IMR-90 (cell line): ENCODE measurements around the gene GNB5. TPM values are rescaled to one million over a fixed set of nuclear protein-coding genes. Genes with fewer than 3 reads are reported as not detected.

ENCODE experiments used
- ATAC-seq: fragments of 200-7000 bp; cut with Tn5 transposase; 2 replicates; pipeline ENCODE4 v1.9.1; 2020; ENCODE audit warnings: low read depth, mild to moderate bottlenecking, moderate library complexity
- BruUV-seq: library from RNA; stranded (reverse); fragments of 400-500 nt; replicated peaks from 2 replicates; lab custom pipeline; 2021; lab: Mats Ljungman, UMichigan
- CTCF ChIA-PET: fragments of 300-600 bp; formaldehyde crosslinking; extraction: SDS; loops from one replicate; lab custom pipeline; 2021; ENCODE audit warnings: antibody characterized with exemption; lab: Yijun Ruan, JAX
- POLR2A ChIA-PET: fragments of 300-600 bp; sonication (Branson Sonifier 250); formaldehyde crosslinking; loops from one replicate; lab custom pipeline; 2022; ENCODE audit warnings: antibody characterized with exemption; ENCODE audit not compliant: unreplicated experiment; lab: Charles Lee
- DNase-seq: peaks from one replicate; pipeline ENCODE4 v3.0.0; 2013
- H2AFZ ChIP-seq: replicated peaks from 2 replicates; pipeline ENCODE3; 2013; ENCODE audit warnings: low read length, mild to moderate bottlenecking; ENCODE audit not compliant: poor library complexity
- H2AK5ac ChIP-seq: 2 replicates; pipeline ENCODE4 v1.6.1; 2013; ENCODE audit warnings: low read depth, low read length, inconsistent platforms
- H2AK9ac ChIP-seq: replicated peaks from 2 replicates; pipeline ENCODE3; 2013; ENCODE audit warnings: mild to moderate bottlenecking, low read depth, low read length, moderate library complexity; ENCODE audit not compliant: poor library complexity
- H2BK120ac ChIP-seq: 2 replicates; pipeline ENCODE4 v1.6.1; 2013; ENCODE audit warnings: low read depth, low read length, inconsistent platforms
- H2BK15ac ChIP-seq: 3 replicates; pipeline ENCODE4 v1.6.1; 2013; ENCODE audit warnings: low read depth, low read length, inconsistent platforms
- H2BK20ac ChIP-seq: 2 replicates; pipeline ENCODE4 v1.6.1; 2013; ENCODE audit warnings: low read depth, mild to moderate bottlenecking, inconsistent platforms, low read length, moderate library complexity
- H2BK5ac ChIP-seq: 2 replicates; pipeline ENCODE4 v1.6.1; 2013; ENCODE audit warnings: mild to moderate bottlenecking, low read depth, low read length, inconsistent platforms; ENCODE audit not compliant: poor library complexity, severe bottlenecking
- H3K14ac ChIP-seq: replicated peaks from 2 replicates; pipeline ENCODE4 v1.6.1; 2013; ENCODE audit warnings: low read depth, low read length, inconsistent platforms
- H3K18ac ChIP-seq: 2 replicates; pipeline ENCODE4 v1.6.1; 2013; ENCODE audit warnings: low read depth, low read length, control low read depth
- H3K23ac ChIP-seq: 2 replicates; pipeline ENCODE4 v1.6.1; 2013; ENCODE audit warnings: low read depth, low read length, inconsistent platforms
- H3K27ac ChIP-seq: 2 replicates; pipeline ENCODE4 v1.5.1; 2013; ENCODE audit warnings: mild to moderate bottlenecking, control low read depth, low read length; ENCODE audit not compliant: insufficient read depth
- H3K27me3 ChIP-seq: 2 replicates; pipeline ENCODE4 v1.6.1; 2013; ENCODE audit warnings: low read length; ENCODE audit not compliant: control insufficient read depth, insufficient read depth
- H3K36me3 ChIP-seq: 2 replicates; pipeline ENCODE4 v1.6.1; 2013; ENCODE audit warnings: low read length, mixed read lengths; ENCODE audit not compliant: control insufficient read depth, insufficient read depth
- H3K4ac ChIP-seq: 2 replicates; pipeline ENCODE4 v1.6.1; 2013; ENCODE audit warnings: low read depth, low read length, inconsistent platforms
- H3K4me1 ChIP-seq: 2 replicates; pipeline ENCODE4 v1.6.1; 2013; ENCODE audit warnings: low read length, mixed read lengths; ENCODE audit not compliant: control insufficient read depth, insufficient read depth
- H3K4me2 ChIP-seq: 2 replicates; pipeline ENCODE4 v1.6.1; 2013; ENCODE audit warnings: low read depth, mild to moderate bottlenecking, control low read depth, low read length, moderate library complexity
- H3K4me3 ChIP-seq: 2 replicates; pipeline ENCODE4 v1.5.1; 2013; ENCODE audit warnings: low read depth, mild to moderate bottlenecking, control low read depth, low read length, moderate library complexity; ENCODE audit not compliant: insufficient read depth
- H3K56ac ChIP-seq: 2 replicates; pipeline ENCODE4 v1.6.1; 2013; ENCODE audit warnings: low read length, inconsistent platforms; ENCODE audit not compliant: insufficient read depth; ENCODE audit errors: extremely low read depth
- H3K79me1 ChIP-seq, 2 experiments: 2 replicates each; pipeline ENCODE4 v1.6.1; 2013; ENCODE audit warnings: low read length in 2 of 2, inconsistent platforms in 1 of 2, low read depth in 1 of 2
- H3K9ac ChIP-seq: 2 replicates; pipeline ENCODE4 v1.6.1; 2013; ENCODE audit warnings: low read depth, low read length, control low read depth
- H3K9me1 ChIP-seq: 2 replicates; pipeline ENCODE4 v1.6.1; 2013; ENCODE audit warnings: low read length, inconsistent platforms; ENCODE audit not compliant: insufficient read depth
- H3K9me3 ChIP-seq: 2 replicates; pipeline ENCODE4 v1.6.1; 2013; ENCODE audit warnings: low read length; ENCODE audit not compliant: control insufficient read depth, insufficient read depth
- H4K20me1 ChIP-seq: 2 replicates; pipeline ENCODE4 v1.6.1; 2013; ENCODE audit warnings: low read length, inconsistent platforms; ENCODE audit not compliant: insufficient read depth
- H4K5ac ChIP-seq: 2 replicates; pipeline ENCODE4 v1.6.1; 2013; ENCODE audit warnings: mild to moderate bottlenecking, low read depth, low read length, control low read depth
- H4K8ac ChIP-seq, 2 experiments: 2 replicates each; pipeline ENCODE4 v1.6.1; 2013; ENCODE audit warnings: low read depth in 2 of 2, low read length in 2 of 2, control low read depth in 1 of 2, inconsistent platforms in 1 of 2
- H4K91ac ChIP-seq: 2 replicates; pipeline ENCODE4 v1.6.1; 2013; ENCODE audit warnings: low read depth, low read length, inconsistent platforms; ENCODE audit not compliant: insufficient read depth
- BHLHE40 ChIP-seq: fragments of 150-350 bp; IDR thresholded peaks from 2 replicates; pipeline ENCODE4 v1.6.1; 2016; ENCODE audit warnings: mild to moderate bottlenecking, low read depth, low read length
- CEBPB ChIP-seq: IDR thresholded peaks from 2 replicates; pipeline ENCODE4 v1.6.1; 2012; ENCODE audit warnings: low read depth, low read length, improper control_type of control experiment
- CHD1 ChIP-seq: IDR thresholded peaks from 2 replicates; pipeline ENCODE4 v1.6.1; 2012; ENCODE audit warnings: low read depth, low read length, improper control_type of control experiment
- FOS ChIP-seq: fragments of 150-350 bp; IDR thresholded peaks from 2 replicates; pipeline ENCODE4 v1.6.1; 2016; ENCODE audit warnings: low read depth, low read length
- MAFK ChIP-seq: IDR thresholded peaks from 2 replicates; pipeline ENCODE4 v1.6.1; 2012; ENCODE audit warnings: low read depth, low read length, improper control_type of control experiment
- MXI1 ChIP-seq: IDR thresholded peaks from 2 replicates; pipeline ENCODE4 v1.6.1; 2012; ENCODE audit warnings: low read depth, mild to moderate bottlenecking, low read length, moderate library complexity, borderline replicate concordance
- USF2 ChIP-seq: fragments of 150-350 bp; IDR thresholded peaks from 2 replicates; pipeline ENCODE4 v1.6.1; 2017; ENCODE audit warnings: mild to moderate bottlenecking, antibody characterized with exemption, low read length, low read depth
- dilution Hi-C: fragments of 300-500 bp; cut with HindIII; formaldehyde crosslinking; loops from one replicate; pipeline ENCODE4 v1.14.3; 2018; ENCODE audit warnings: low sequenced_read_pairs; ENCODE audit not compliant: unreplicated experiment
- in situ Hi-C: fragments of 300-500 bp; cut with MboI; formaldehyde crosslinking; loops from 3 replicates; pipeline ENCODE4 v1.14.3; 2019; ENCODE audit warnings: low sequenced_read_pairs, inconsistent platforms, mixed read lengths
- intact Hi-C: fragments of 100-400 bp; cut with micrococcal nuclease; formaldehyde crosslinking; loops from 2 replicates; pipeline ENCODE4 v1.10.0; 2022
- polyA plus RNA-seq, 3 experiments: library from polyadenylated mRNA; depleted of rRNA; stranded (reverse); fragments of >200 nt; gene quantifications; 2 replicates each; pipeline ENCODE4 v1.2.3, GENCODE V29; 2012; ENCODE audit warnings: low replicate concordance in 1 of 3
- total RNA-seq: library from RNA; depleted of rRNA; stranded (reverse); fragments of >200 nt; gene quantifications from 2 replicates; pipeline ENCODE4 v1.2.3, GENCODE V29; 2012
- TF ChIP-seq, protein P1 (sequence below): fragments of 150-350 bp; IDR thresholded peaks from 2 replicates; pipeline ENCODE4 v1.6.1; 2016; ENCODE audit warnings: low read depth, mild to moderate bottlenecking, low read length, moderate library complexity, borderline replicate concordance

Gene GNB5
- total and polyA plus RNA-seq, 2 of the 4 experiments (the other 2 are of a cell fraction): 27.7 to 33.2 TPM

- dilution Hi-C loops (no loop called here), intact Hi-C loops (no loop called here), in situ Hi-C loops (no loop called here)
- Histone ChIP-seq H2BK15ac (no peak overlapping the region), H4K5ac (no peak overlapping the region), H4K91ac (no peak overlapping the region), H3K9me3 (no peaks in the 10 kb centered on the region), H4K8ac (no peak overlapping the region), H2AK5ac (no peak overlapping the region), H2BK120ac (no peak overlapping the region), H3K27me3 (no peaks in the 10 kb centered on the region), H3K23ac (no peak overlapping the region), H3K9ac (no peak overlapping the region), H2AK9ac (no peak overlapping the region), H3K4ac (no peak overlapping the region), H2AFZ (no peak overlapping the region), H3K9me1 (peaks cover 9% of the 10 kb centered on the region; the same call in 1 of the 2 replicates), H2BK5ac (no peak overlapping the region), H3K14ac (no peak overlapping the region), H3K27ac (no peak overlapping the region), H3K4me2 (no peak overlapping the region), H3K4me1 (peaks cover 10% of the 10 kb centered on the region), H4K20me1 (no peaks in the 10 kb centered on the region), H3K36me3 (peaks cover 10% of the 10 kb centered on the region), H3K18ac (no peak overlapping the region), H3K56ac (no peak overlapping the region), H2BK20ac (no peak overlapping the region), H3K79me1 (no peaks in the 10 kb centered on the region), H3K4me3 (no peak overlapping the region)
- DNase-seq: no peak
- ChIA-PET CTCF (no interaction called here), POLR2A (no interaction called here)
- ATAC-seq: no peak
- no peak for TF ChIP-seq FOS
- TF ChIP-seq CHD1: no peak
- no peak for TF ChIP-seq USF2
- TF ChIP-seq, protein P1, sequence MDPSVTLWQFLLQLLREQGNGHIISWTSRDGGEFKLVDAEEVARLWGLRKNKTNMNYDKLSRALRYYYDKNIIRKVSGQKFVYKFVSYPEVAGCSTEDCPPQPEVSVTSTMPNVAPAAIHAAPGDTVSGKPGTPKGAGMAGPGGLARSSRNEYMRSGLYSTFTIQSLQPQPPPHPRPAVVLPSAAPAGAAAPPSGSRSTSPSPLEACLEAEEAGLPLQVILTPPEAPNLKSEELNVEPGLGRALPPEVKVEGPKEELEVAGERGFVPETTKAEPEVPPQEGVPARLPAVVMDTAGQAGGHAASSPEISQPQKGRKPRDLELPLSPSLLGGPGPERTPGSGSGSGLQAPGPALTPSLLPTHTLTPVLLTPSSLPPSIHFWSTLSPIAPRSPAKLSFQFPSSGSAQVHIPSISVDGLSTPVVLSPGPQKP: no peak
- no peak for TF ChIP-seq MAFK
- no peak for TF ChIP-seq MXI1
- no peak for TF ChIP-seq BHLHE40
- no peak for TF ChIP-seq CEBPB
- BruUV-seq: no TSS peak
Observed at GRCh38 chr15:52132066-52132465, 59.1 kb downstream of the GNB5 start.
